OCI-M2 (cell line): ENCODE results near the gene NECTIN1.

Source experiments
- DNase-seq: peaks from one replicate; lab custom pipeline; 2025; ENCODE audit not compliant: unreplicated experiment; lab: John Stamatoyannopoulos, UW

NECTIN1 gene

GRCh38 chr11:119737366-119738058, 8.5 kb upstream of the NECTIN1 start:
- no peak for DNase-seq

GRCh38 chr11:119734788-119735187, 5.8 kb upstream of the NECTIN1 start:
- DNase-seq, result no peak

- no peak for DNase-seq
These were observed 1.9 kb upstream of the NECTIN1 start for GRCh38 chr11:119730789-119731386.

- no peak for DNase-seq
These were observed 1.1 kb upstream of the NECTIN1 start for GRCh38 chr11:119729951-119730613.

GRCh38 chr11:119729581-119729927, 554 bp upstream of the NECTIN1 start:
- DNase-seq, result no peak

- DNase-seq, result no peak
These were observed 781 bp downstream of the NECTIN1 start for GRCh38 chr11:119728211-119728626.

- DNase-seq, result no peak
These were observed 1.4 kb downstream of the NECTIN1 start for GRCh38 chr11:119727523-119728151.

GRCh38 chr11:119726585-119727522, 2.1 kb downstream of the NECTIN1 start:
- DNase-seq, result no peak

GRCh38 chr11:119726150-119726553, 2.8 kb downstream of the NECTIN1 start:
- no peak for DNase-seq

- DNase-seq, result no peak
These were observed 4.0 kb downstream of the NECTIN1 start for GRCh38 chr11:119724956-119725355.

GRCh38 chr11:119723952-119724325, 5.1 kb downstream of the NECTIN1 start:
- DNase-seq, result no peak

GRCh38 chr11:119723243-119723951, 5.6 kb downstream of the NECTIN1 start:
- DNase-seq, result no peak

- DNase-seq, result no peak
These were observed 6.7 kb downstream of the NECTIN1 start for GRCh38 chr11:119722281-119722794.

- no peak for DNase-seq
These were observed 7.6 kb downstream of the NECTIN1 start for GRCh38 chr11:119721129-119722120.

GRCh38 chr11:119720311-119720913, 8.6 kb downstream of the NECTIN1 start:
- DNase-seq, result no peak

GRCh38 chr11:119717839-119718534, 11.0 kb downstream of the NECTIN1 start:
- no peak for DNase-seq

GRCh38 chr11:119716582-119717498, 12.2 kb downstream of the NECTIN1 start:
- no peak for DNase-seq
